Islet precursor cell (in vitro differentiated cells): ENCODE results near the gene LRRC34.

Experiments
- DNase-seq: peaks from one replicate; pipeline ENCODE4 v3.0.0-alpha.2; 2018

Gene LRRC34

DNA sequence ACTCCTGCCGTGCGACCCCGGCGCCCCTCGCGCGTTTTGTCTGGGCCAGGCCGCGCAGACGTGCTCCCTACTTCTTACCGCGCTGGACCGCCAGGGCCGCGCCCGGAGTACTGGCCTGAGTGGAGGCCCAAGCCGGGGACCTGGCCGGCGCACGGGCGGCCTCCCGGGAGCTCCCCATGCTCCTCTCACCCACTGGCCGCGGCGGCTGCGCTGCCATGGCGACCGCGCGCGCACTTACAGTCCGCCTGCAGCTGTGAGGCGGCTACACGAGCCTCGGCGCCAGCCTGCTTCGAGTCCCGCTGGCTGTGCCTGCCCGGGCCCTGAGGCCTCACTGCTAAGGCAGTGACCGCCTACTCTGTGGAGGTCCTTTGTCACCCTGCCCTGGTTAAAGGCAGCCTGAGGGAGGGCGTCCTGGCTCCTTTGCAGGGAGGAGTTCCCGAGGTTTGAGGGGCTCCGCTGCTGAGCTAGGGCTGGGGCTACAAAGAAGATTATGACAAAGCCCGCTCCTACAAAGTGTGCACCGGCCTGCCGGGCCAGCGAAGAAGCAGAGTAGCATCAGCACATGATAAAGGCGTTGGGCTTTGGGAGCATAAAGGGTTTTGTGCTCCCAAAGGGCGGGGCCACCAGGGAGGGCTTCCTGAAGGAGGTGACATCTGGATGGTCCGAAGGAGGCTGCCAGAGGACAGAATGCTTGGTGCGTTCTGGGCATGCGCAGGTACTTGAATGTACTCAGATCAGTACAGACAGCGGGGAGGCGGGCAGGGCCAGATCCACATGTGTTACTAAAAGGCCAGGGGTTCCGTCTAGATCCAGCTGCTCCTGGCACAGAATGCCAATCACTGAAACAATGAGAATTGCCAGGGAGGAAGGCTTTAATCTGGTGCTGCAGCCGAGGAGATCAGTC lies at the start of gene LRRC34, which contains the start of gene LRRIQ4:
Gene LRRC34, minus strand, starts transcription at position 573 of the 904 bp plus-strand sequence. Its CDS starts 356 bp downstream, at position 217.
Gene LRRIQ4, plus strand, starts transcription at position 539 of the 904 bp plus-strand sequence. CDS start 9,052 bp downstream, outside the sequence.
- DNase-seq: peak; percentile 92

DNA sequence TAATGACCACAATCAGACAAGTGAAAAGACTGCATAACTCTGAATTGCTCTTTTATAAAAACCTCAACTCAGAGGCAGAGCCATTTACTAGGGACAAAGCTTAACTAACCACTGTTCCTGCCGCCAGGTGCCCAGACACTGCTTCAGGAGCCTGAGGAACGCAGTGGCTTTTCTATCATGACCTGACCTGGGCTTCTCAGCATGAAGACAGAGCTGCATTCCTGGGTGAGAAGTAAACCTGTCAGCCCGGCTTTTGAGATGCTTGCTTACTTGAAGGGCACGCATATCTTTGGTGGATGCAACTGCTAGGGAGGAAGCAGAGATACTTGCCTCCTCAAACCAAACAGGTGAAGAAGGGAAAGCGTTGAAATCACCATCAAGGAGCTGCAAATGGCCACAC lies 49.2 kb upstream of the LRRC34 start:
- peak; percentile 87 for DNase-seq

DNA sequence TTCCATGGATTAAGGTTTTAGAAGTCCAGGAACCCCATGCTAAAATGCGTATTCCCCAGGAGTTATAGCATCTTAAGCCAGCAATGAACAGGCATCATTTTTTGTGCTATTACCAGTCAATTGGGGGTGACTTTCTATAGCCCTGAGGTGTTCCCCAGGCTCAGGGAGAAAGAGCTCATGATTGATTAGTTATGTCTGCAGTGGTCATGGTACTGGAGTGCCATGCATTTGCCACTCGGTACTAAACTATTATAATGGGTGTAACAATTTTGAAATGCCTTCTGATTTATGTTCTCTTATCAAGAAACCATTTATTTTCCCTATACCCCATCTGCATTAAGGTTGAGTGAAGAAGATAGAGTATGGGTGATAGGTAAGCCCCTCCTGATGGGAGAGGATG lies 45.1 kb upstream of the LRRC34 start:
- no peak for DNase-seq

DNA sequence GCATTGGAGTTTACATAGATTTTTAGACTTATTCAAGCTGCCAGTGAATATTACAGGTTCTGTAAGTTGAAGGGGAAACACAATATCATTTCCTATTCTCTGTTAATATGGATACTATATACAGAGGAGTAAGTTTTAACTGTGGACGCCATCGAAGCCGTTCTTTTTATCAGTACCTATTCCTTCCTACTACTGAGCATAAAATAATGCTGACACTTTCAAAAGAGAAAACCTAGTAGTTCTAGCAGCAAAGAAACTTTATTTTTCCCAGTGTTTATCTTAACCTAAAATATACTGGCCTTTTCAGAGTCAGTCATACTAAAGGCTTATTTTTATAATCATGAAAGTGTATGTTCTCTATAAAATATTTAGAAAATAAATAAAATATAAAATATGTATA lies 42.8 kb upstream of the LRRC34 start:
- no peak for DNase-seq

GRCh38 chr3:169850618-169851017 lies 37.9 kb upstream of the LRRC34 start:
- DNase-seq: no peak

DNA sequence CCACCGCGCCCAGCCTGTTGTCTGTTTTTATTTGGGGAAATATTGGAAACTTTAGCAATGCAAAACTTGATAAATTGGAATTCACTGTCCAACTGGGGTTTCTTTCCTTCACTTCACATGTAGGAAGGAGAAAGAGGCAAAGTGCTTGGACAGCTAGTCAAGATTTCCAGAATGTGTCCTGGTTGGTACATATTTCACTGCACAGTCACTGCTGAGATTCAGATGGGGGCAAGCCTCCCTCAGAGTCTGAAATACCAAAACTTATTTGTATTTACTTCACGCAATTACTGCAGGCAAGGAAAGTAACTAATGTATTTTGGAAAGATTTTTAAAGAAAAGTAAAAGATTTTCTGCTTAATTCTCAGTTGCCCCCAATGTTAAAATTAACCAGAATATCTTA lies 36.0 kb upstream of the LRRC34 start:
- DNase-seq: no peak

- no peak for DNase-seq
Observed at GRCh38 chr3:169847896-169848295, 35.2 kb upstream of the LRRC34 start.

GRCh38 chr3:169846458-169847193 lies 33.9 kb upstream of the LRRC34 start:
- DNase-seq: peak; percentile 88

GRCh38 chr3:169842960-169843359 lies 30.3 kb upstream of the LRRC34 start:
- DNase-seq: no peak

- DNase-seq: no peak
Observed at GRCh38 chr3:169841171-169841570, 28.5 kb upstream of the LRRC34 start.

DNA sequence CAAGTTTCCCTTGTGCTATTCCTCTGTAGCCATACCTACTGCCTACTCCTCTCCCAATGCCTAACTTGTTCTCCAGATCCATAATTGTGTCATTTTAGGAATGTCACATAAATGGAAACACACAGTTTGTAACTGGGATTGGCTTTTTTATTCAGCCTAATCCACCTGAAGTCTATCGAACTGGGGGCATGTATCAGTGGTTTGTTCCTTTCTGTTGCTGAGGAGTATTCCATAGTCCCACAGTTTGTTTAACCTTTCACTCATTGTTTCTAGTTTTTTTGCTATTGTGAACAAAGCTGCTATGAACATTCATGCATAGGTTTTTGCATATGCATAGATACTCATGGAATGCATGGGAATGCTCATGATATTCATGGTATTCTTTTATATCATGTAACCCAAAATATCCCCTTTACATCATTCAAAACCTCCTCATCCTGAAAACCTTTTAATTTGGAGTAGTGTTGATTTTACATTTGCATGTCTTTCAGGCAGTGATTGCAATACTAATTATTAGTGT lies 25.9 kb upstream of the LRRC34 start:
- DNase-seq: no peak

GRCh38 chr3:169836942-169837275 lies 24.2 kb upstream of the LRRC34 start:
- DNase-seq: no peak

- DNase-seq: peak; percentile 66
Observed at GRCh38 chr3:169836078-169836941, 23.6 kb upstream of the LRRC34 start.

- DNase-seq: no peak
Observed at GRCh38 chr3:169835533-169835932, 22.8 kb upstream of the LRRC34 start.

DNA sequence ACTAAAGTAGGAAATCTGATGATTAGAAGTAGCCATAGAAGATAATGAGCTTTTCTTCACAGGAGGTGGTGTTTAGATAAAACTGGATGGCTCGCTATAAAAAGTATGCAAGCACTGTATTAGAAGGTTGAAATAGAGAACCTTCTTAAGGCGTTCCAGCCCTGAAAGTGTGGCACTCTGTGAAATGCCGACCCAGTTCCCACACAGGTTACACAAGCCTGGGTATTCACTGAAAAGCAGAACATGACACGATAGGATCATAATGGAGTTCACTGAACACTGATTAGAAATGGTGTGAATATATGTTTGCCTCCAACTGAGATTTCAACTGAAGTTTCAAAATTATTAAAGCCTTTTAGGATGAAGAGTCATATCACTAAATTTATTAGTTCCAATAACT lies 15.0 kb upstream of the LRRC34 start:
- no peak for DNase-seq

- no peak for DNase-seq
Observed at GRCh38 chr3:169825316-169825715, 12.6 kb upstream of the LRRC34 start.

GRCh38 chr3:169822983-169823382 lies 10.3 kb upstream of the LRRC34 start:
- no peak for DNase-seq

DNA sequence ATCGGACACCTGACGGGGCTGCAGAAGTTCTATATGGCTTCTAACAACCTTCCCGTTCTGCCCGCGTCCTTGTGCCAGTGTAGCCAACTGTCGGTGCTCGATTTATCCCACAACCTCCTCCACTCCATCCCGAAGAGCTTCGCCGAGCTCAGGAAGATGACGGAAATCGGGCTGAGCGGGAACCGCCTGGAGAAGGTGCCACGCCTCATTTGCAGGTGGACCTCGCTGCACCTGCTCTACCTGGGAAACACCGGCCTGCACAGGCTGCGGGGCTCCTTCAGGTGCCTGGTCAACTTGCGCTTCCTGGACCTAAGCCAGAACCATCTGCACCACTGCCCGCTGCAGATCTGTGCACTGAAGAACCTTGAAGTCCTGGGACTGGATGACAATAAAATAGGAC lies 9.8 kb upstream of the LRRC34 start:
- peak; percentile 26 for DNase-seq

- DNase-seq: peak; percentile 25
Observed at GRCh38 chr3:169822091-169822490, 9.4 kb upstream of the LRRC34 start.

- DNase-seq: no peak
Observed at GRCh38 chr3:169818316-169818715, 5.6 kb upstream of the LRRC34 start.

- no peak for DNase-seq
Observed at GRCh38 chr3:169815590-169816150, 3.0 kb upstream of the LRRC34 start.

- DNase-seq: peak; percentile 62
Observed at GRCh38 chr3:169813757-169814517, 1.2 kb upstream of the LRRC34 start.
